Stimulated activated CD4-positive, alpha-beta T cell treated with anti-CD3 and anti-CD28 coated beads, TNF-alpha, amount 100 ng/mL, for 48 hours (primary cell): Measurements from ENCODE around the gene FAM171A1.

Experiments used
- DNase-seq, 3 donors: peaks; one replicate each; pipeline ENCODE4 v3.0.0-alpha.2; 2020; ENCODE audit warnings: low read depth in 3 of 3

Gene FAM171A1

GRCh38 chr10:15244635-15245197, 126.4 kb downstream of the FAM171A1 start:
- no peak for DNase-seq

GRCh38 chr10:15242261-15242840, 128.7 kb downstream of the FAM171A1 start:
- no peak for DNase-seq

DNA sequence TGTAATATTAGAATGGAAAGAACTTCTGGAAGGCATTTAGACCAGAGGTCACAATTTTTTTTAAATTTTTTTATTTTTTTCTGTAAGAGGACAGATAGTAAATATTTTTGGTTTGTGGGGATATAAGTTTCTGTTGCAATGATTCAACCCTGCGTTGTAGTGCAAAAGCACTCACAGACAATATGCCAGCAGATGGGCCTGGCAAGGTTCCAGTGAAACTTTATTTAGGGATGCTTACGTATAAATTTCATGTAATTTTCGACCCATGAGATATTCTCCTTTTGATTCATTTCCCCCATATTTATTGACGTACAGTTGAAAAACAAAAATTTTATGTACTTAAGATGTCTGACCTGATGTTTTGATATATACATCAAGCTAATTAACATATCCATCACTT, 129.8 kb downstream of the FAM171A1 start:
- DNase-seq: no peak

DNA sequence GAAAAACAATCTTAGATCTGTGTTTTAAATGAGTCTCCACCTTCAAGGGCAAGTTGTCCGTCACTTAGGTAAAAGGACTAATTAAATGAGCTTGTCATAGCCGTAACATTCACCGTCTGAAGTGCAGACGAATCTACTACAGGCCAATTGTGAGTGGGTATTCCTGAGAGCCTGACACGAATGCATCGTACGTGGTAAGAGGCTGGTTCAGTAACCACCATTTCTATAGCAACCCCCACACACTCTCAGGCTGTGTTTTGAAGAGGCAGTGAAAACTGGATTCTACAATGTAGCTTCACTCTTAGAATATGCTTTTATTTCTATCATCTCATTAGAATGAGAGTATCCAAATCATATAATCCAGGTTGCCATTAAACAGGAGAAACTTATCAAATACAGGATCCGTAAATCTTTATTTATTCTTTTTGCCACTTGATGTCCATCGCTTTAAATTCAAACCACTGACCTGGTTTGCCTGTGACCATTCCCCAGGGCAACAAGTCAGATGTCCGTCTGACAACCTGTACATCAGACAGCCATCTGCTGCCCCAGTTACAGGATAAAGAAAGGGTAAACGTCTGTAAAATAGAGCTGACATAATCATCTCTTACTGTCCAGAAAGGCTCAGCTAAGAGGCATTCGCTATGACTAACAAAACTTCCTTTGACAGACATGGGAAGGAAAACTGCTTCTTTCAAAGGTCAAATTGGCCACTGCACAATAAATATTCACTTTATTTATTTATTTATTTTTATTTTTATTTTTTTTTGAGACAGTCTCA, 132.3 kb downstream of the FAM171A1 start:
- no peak for DNase-seq

- DNase-seq: no peak
Measured at GRCh38 chr10:15237351-15237750, 133.7 kb downstream of the FAM171A1 start.

DNA sequence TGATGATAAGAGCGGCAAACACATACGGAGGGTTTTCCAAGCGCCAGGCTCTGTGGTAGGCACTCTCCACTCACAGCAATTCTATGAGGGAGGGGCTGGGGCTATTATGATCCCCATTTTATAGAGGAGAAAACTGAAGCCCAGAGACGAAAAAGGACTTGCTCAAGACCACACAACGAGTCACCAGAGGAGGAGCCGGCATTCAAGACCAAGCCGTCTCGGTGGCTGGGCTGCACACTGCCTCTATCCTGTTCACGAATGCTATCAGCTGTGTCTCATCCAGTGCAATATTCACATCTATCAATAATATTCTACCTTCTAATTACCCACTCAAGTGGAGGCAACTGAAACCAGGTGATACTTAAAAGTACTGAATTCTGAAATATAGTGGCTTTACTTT, 134.7 kb downstream of the FAM171A1 start:
- DNase-seq: no peak

DNA sequence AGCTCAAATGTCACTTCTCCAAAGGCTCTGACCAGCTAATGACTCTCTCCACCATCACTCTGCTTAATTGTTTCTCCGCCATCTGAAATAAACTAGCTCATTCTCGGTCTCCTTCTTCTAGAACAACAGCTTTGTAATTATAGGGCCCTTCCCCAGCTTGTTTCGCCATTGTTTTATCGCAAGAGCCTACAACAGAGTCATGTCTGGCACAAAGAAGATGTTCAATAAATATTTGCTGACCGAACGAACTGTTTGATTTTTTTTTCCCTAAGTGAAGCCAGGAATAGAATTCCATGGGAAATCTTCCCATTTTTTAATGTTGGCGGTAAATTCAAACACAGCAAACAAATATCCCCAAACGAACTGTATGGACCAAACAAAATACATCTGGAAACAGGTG, 138.8 kb downstream of the FAM171A1 start:
- no peak for DNase-seq

DNA sequence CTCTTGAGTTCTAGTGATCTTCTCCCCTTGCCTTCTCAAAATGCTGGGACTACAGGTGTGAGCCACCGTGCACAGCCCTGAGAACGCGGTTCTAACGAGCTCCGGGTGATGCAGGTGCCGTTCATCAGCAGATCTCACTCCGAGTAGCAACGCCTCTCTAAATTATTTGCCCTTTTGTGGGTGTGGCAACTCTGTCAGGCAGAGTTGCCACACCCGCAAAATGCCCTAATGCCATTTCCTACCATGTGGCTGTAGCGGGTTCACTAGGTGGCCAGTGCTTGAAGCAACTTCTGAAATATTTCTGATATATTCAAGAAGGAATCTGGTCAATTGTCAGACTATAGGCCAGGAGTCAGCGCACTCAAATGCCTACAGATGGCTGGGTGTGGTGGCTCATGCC, 139.7 kb downstream of the FAM171A1 start:
- DNase-seq: no peak

- DNase-seq: no peak
Measured at GRCh38 chr10:15230257-15230656, 140.8 kb downstream of the FAM171A1 start.

DNA sequence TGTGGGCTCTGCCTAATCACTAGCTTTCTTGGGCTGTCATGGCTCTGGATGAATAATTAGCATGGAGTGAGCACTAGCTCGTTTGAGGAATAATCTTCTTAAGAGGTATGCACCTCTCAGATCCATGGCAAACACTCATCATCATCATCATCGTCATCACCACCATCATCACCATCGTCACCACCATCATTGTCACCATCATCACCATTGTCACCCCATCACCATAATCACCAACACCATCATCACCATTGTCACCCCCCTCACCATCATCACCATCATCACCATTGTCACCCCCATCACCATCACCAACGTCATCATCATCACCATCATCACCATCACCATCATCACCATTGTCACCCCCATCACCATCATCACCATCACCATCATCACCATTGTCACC, 141.8 kb downstream of the FAM171A1 start:
- DNase-seq: no peak

DNA sequence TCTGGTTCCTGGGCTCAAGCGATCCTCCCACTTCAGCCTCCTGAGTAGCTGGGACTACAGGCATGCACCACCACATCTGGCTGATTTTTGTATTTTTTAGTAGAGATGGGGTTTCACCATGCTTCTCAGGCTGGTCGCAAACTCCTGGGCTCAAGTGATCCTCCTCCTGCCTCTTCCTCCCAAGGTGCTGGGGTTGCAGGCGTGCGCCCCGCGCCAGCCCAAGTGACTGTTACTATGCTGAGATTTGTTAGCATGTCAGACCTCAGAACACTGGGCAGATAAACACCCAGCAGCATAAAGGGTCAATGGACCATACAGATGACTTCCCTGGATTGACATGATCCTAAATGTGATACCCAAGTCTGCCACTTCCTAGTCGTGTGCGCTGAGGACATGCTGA, 142.7 kb downstream of the FAM171A1 start:
- DNase-seq: no peak

DNA sequence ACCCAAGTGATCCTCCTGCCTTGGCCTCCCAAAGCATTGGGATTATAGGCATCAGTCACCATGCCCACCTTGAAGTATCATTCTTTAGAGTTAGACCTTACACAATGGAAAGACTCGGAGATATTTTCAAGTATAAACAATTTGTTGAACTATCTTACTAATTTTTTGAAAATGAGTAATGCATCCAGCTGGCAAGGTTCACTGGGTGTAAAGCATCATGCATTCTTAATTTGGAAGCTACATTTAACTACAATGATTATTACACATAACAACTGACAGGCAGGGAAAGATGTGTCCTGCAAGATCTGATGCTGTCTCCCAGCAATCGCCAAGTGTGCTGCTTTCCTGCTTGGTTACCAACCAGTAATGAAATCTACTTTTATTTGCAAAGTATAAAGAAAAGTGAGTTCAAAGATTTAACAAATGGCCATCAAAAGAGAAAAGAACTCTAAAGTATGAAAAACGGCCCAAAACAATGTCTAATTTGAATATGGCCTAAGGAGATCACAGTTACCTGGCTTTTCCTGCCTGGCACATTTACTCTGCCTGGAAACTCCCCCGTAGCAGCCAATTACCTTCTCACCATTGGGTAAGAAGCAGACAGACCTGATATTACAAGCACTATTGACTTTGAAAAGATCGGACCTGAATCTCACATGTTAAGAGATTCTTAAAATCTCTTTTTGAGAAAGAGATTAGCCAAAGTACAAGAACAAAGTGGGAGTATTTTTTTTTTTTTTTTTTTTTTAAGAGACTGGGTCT, 143.3 kb downstream of the FAM171A1 start:
- DNase-seq: no peak

GRCh38 chr10:15225511-15225910, 145.6 kb downstream of the FAM171A1 start:
- no peak for DNase-seq

DNA sequence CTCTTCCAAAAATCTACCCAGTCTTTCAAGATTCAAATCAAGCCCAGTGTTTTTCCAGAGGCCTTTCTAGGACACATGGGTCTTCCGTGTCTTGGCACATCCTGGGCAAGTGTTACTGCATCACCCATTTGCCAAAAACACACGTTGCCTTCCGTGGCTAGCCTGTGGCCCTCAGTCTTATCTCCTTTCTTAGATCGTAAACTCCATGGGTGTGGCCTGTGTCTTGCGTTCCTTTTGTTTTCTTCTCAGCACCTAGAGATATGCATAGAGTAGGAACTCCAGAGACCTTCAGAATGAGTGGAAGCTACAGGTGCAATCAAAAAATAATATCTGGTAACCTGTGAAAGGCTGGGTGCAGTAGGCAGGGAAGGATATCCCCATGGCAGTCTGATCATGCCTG, 146.1 kb downstream of the FAM171A1 start:
- DNase-seq: no peak

DNA sequence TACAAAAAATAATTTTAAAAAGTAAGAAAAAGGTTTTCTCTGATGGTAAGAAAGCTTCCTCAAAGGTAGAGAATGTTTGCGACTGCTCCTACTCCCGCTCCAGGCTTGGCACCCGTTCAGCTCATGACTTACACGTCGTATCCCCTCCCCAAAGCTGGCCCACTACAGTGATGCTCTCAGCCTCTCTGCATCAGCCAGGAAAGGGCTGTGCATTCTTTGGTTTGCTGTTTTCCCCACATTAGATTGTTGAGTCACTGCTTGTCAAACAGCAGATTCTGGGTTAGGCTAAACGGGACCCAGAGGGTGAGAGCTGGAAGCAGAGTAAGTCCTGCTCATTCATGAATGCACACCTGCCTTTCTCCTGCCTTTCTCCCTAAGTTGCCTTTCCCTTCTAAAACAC, 147.9 kb downstream of the FAM171A1 start:
- DNase-seq: no peak

- no peak for DNase-seq
Measured at GRCh38 chr10:15222511-15222910, 148.6 kb downstream of the FAM171A1 start.

GRCh38 chr10:15220445-15220844, 150.6 kb downstream of the FAM171A1 start:
- no peak for DNase-seq

DNA sequence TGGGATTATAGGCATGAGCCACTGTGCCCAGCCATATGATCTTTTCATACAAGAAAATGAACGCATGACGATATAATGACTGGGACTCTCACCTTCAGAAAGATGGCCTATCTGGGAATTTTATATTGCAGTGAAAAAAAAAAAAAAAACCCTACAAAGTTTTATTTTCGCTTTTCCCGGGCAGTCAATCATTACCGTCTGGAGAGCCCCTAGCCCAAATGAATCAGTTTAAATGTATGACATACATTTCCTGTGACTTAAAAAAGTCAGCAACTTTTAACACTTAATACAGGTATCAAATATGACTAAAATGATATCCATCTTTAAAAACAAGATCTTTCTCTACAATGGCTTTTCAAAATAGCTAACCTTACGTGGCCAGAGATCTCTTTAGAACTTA, 154.4 kb downstream of the FAM171A1 start:
- no peak for DNase-seq

DNA sequence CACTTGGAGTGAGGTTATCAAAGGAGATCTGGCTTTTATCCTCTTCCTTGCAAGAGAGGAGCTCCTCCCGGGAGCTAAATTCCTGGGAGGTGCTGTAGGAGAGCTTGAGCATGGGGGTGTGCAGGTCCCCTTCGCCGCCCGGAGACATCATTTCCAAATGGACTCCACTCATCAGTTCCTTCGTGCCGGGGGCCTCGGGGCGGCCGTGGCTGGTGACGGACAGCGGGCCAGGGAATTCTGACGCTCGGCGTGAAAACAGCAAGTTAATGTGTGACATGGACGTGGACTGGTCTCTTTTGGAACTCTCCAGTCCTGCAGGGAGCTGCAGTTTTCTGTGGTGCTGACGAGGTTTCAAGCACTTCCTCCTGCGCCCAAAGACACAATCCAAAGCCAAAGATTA, 156.9 kb downstream of the FAM171A1 start:
- no peak for DNase-seq

GRCh38 chr10:15213461-15213861, 157.6 kb downstream of the FAM171A1 start:
- DNase-seq: no peak

GRCh38 chr10:15211464-15211979, 159.6 kb downstream of the FAM171A1 start:
- no peak for DNase-seq

- no peak for DNase-seq
Measured at GRCh38 chr10:15210521-15210920, 160.6 kb downstream of the FAM171A1 start.
